ENCODE measurements around the gene DEFB110. TPM values are rescaled to one million over a fixed set of nuclear protein-coding genes. Genes with fewer than 3 reads are reported as not detected.

DEFB110 gene
- total RNA-seq, 2 donors from 2014 or later, result not detected

- H3K27ac ChIP-seq, result no peak overlapping the region
Measured at GRCh38 chr6:49978332-49979226, 43.2 kb downstream of the DEFB110 start.

GRCh38 chr6:49969605-49970004 is 52.2 kb downstream of the DEFB110 start, which contains the start of gene DEFB113:
Gene DEFB113 (minus strand): TSS chr6:49969625. CDS start chr6:49969625, 0 bp downstream.
- H3K27ac ChIP-seq, result no peak within 1 kb of the TSS
- no peaks in the 10 kb centered on the region for H3K36me3 ChIP-seq
- H3K27me3 ChIP-seq, result no peaks in the 10 kb centered on the region
- H3K9me3 ChIP-seq, result no peaks in the 10 kb centered on the region
- no peak for DNase-seq (ENCODE audit: low spot score)
- no peak for TF ChIP-seq CTCF (IDR thresholded peaks at IDR 0.05)
- H3K4me1 ChIP-seq, result no peaks in the 10 kb centered on the region
- H3K4me3 ChIP-seq, result no peak within 1 kb of the TSS

More at GRCh38 chr6:49978332-49979226, 43.2 kb downstream of the DEFB110 start:
- Histone ChIP-seq H3K4me1 (no peaks in the 10 kb centered on the region), H3K4me3 (no peak overlapping the region), H3K27me3 (no peaks in the 10 kb centered on the region), H3K9me3 (no peaks in the 10 kb centered on the region), H3K36me3 (no peaks in the 10 kb centered on the region)
- TF ChIP-seq CTCF (IDR thresholded peaks at IDR 0.05), result no peak
- no peak for DNase-seq (ENCODE audit: low spot score)

Other genes starting within 250 kb of the DEFB110 start
- gene PGK2, start 234.7 kb downstream of the DEFB110 start, total RNA-seq, result not detected
- gene CRISP1, start 155.5 kb downstream of the DEFB110 start, total RNA-seq, result not detected
- not detected for gene DEFB114, start 57.8 kb downstream of the DEFB110 start, total RNA-seq
- gene DEFB113, start 52.4 kb downstream of the DEFB110 start, total RNA-seq, result not detected
- not detected for gene DEFB112, start 27.9 kb upstream of the DEFB110 start, total RNA-seq